ENCODE measurements around the gene NAP1L1. TPM values are rescaled to one million over a fixed set of nuclear protein-coding genes. Genes with fewer than 3 reads are reported as not detected.
A peak's percentile ranks its signal among the peaks of the same experiment; 100 is the strongest.

NAP1L1 gene
- total RNA-seq (100 to 1,000 TPM in 4 of 5 donors, 10 to 100 TPM in 1; 95.0 to 342 (median 257) TPM), polyA plus RNA-seq (100 to 1,000 TPM; 197 to 329 (median 206) TPM)
- long read RNA-seq, donor 1, full-length matches to known transcripts, result 13 of 13 reads
- long read RNA-seq, donor 1, partial matches to known transcripts, result 0 of 13 reads
- long read RNA-seq, donor 1, other reads (novel, unspliced or antisense), result 0 of 13 reads
- long read RNA-seq, donor 2, full-length matches to known transcripts, result 22 of 35 reads
- long read RNA-seq, donor 2, partial matches to known transcripts, result 7 of 35 reads
- long read RNA-seq, donor 2, other reads (novel, unspliced or antisense), result 6 of 35 reads
- long read RNA-seq, donor 3, full-length matches to known transcripts, result 27 of 38 reads
- long read RNA-seq, donor 3, partial matches to known transcripts, result 6 of 38 reads
- long read RNA-seq, donor 3, other reads (novel, unspliced or antisense), result 5 of 38 reads
- long read RNA-seq, donor 4, partial matches to known transcripts, result 0 of 1 reads
- long read RNA-seq, donor 4, other reads (novel, unspliced or antisense), result 0 of 1 reads
- long read RNA-seq, donor 5, full-length matches to known transcripts, result 38 of 85 reads
- long read RNA-seq, donor 5, partial matches to known transcripts, result 40 of 85 reads
- long read RNA-seq, donor 5, other reads (novel, unspliced or antisense), result 7 of 85 reads
- long read RNA-seq, donor 6, full-length matches to known transcripts, result 46 of 98 reads
- long read RNA-seq, donor 6, partial matches to known transcripts, result 35 of 98 reads
- long read RNA-seq, donor 6, other reads (novel, unspliced or antisense), result 17 of 98 reads
- long read RNA-seq, donor 7, full-length matches to known transcripts, result 22 of 70 reads
- long read RNA-seq, donor 7, partial matches to known transcripts, result 42 of 70 reads
- long read RNA-seq, donor 7, other reads (novel, unspliced or antisense), result 6 of 70 reads
- long read RNA-seq, donor 8, full-length matches to known transcripts, result 40 of 161 reads
- long read RNA-seq, donor 8, partial matches to known transcripts, result 111 of 161 reads
- long read RNA-seq, donor 8, other reads (novel, unspliced or antisense), result 10 of 161 reads
- long read RNA-seq, donor 9, full-length matches to known transcripts, result 24 of 84 reads
- long read RNA-seq, donor 9, partial matches to known transcripts, result 54 of 84 reads
- long read RNA-seq, donor 9, other reads (novel, unspliced or antisense), result 6 of 84 reads
- long read RNA-seq, donor 10, full-length matches to known transcripts, result 21 of 21 reads
- long read RNA-seq, donor 10, partial matches to known transcripts, result 0 of 21 reads
- long read RNA-seq, donor 10, other reads (novel, unspliced or antisense), result 0 of 21 reads

- peak; percentile 56 to 96 (median 92) for TF ChIP-seq POLR2AphosphoS5 (IDR thresholded peaks at IDR 0.05)
- TF ChIP-seq POLR2A (IDR thresholded peaks at IDR 0.05), result peak in 2 of 4 donors; percentile 37 to 51
- no peak for TF ChIP-seq EP300 (IDR thresholded peaks at IDR 0.05)
- H3K9me3 ChIP-seq, result peaks cover 0 to 4% (median 0%) of the 10 kb centered on the region in 4 donors
- no peaks in the 10 kb centered on the region for H3K27me3 ChIP-seq
- H3K4me1 ChIP-seq, result peaks cover 15 to 52% (median 35%) of the 10 kb centered on the region in 4 donors
- peak within 1 kb of the TSS; percentile 70 to 92 (median 88) for H3K4me3 ChIP-seq
- no peaks in the 10 kb centered on the region for H3K36me3 ChIP-seq
- DNase-seq, result peak; percentile 97 to 99
- intact Hi-C loops (cut with DNase I; ENCODE audit: low total_unique reads), result no loop called here
- peak within 1 kb of the TSS; percentile 93 to 100 (median 99) for H3K27ac ChIP-seq
- 0 to 1% (median 0%) methylated on average over 16 to 100 of the region's 100 CpGs for WGBS, 5 donors
Measured at GRCh38 chr12:76083904-76084862, at the start of gene NAP1L1. Gene NAP1L1, minus strand, starts transcription at chr12:76084685. Its CDS starts 10,466 bp downstream, at chr12:76074219.

DNA sequence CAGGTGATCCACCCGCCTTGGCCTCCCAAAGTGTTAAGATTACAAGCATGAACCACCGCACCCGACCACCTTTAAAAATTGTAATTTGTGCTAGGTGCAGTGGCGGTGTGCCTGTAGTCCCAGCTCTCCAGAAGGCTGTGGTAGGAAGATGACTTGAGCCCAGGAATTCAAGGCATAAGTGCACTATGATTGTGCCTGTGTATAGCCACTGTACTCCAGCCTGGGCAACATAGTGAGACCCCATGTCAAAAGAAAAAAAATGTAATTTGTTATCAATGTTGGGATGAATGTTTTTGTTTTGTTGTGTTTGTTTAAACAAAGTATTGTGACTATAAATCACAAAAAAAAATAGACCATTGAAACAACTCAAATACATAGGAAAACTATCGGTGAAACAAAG is 43.1 kb upstream of the NAP1L1 start:
- H3K27ac ChIP-seq, result no peak overlapping the region
- TF ChIP-seq EP300 (IDR thresholded peaks at IDR 0.05) (no peak), POLR2A (IDR thresholded peaks at IDR 0.05) (no peak), POLR2AphosphoS5 (IDR thresholded peaks at IDR 0.05) (no peak)
- TF ChIP-seq, protein P1, sequence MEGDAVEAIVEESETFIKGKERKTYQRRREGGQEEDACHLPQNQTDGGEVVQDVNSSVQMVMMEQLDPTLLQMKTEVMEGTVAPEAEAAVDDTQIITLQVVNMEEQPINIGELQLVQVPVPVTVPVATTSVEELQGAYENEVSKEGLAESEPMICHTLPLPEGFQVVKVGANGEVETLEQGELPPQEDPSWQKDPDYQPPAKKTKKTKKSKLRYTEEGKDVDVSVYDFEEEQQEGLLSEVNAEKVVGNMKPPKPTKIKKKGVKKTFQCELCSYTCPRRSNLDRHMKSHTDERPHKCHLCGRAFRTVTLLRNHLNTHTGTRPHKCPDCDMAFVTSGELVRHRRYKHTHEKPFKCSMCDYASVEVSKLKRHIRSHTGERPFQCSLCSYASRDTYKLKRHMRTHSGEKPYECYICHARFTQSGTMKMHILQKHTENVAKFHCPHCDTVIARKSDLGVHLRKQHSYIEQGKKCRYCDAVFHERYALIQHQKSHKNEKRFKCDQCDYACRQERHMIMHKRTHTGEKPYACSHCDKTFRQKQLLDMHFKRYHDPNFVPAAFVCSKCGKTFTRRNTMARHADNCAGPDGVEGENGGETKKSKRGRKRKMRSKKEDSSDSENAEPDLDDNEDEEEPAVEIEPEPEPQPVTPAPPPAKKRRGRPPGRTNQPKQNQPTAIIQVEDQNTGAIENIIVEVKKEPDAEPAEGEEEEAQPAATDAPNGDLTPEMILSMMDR (IDR thresholded peaks at IDR 0.05), result no peak
- peaks cover 0 to 5% (median 0%) of the 10 kb centered on the region in 4 donors for H3K9me3 ChIP-seq
- intact Hi-C loops (cut with DNase I; ENCODE audit: low total_unique reads), result no loop called here
- H3K4me3 ChIP-seq, result no peak overlapping the region
- H3K36me3 ChIP-seq, result no peaks in the 10 kb centered on the region
- WGBS, 5 donors, result 89 to 96% (median 95%) methylated on average over 5 of the region's 5 CpGs
- no peak for DNase-seq
- no peaks in the 10 kb centered on the region for H3K4me1 ChIP-seq
- no peaks in the 10 kb centered on the region for H3K27me3 ChIP-seq

DNA sequence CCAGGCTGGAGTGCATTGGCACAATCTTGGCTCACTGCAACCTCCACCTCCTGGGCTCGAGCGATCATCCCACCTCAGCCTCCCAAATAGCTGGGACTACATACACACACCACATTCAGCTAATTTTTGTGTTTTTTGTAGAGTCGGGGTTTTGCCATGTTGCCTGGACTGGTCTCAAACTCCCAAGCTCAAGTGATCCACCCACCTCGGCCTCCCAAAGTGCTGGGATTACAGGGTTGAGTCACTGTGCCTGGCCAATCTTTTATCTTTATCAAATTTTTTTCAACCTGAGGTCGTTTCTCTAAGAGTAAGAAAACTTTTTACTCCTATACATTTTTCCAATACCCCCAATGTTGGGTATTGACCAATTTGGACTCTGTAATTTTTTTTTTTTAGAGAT is 40.0 kb upstream of the NAP1L1 start:
- Histone ChIP-seq H3K27ac (no peak overlapping the region), H3K4me1 (no peaks in the 10 kb centered on the region), H3K4me3 (no peak overlapping the region), H3K27me3 (no peaks in the 10 kb centered on the region), H3K36me3 (no peaks in the 10 kb centered on the region), H3K9me3 (no peaks in the 10 kb centered on the region)
- TF ChIP-seq POLR2A (IDR thresholded peaks at IDR 0.05) (no peak), POLR2AphosphoS5 (IDR thresholded peaks at IDR 0.05) (no peak), EP300 (IDR thresholded peaks at IDR 0.05) (no peak)
- TF ChIP-seq, protein P1 (IDR thresholded peaks at IDR 0.05), result no peak
- DNase-seq, result no peak
- intact Hi-C loops (cut with DNase I; ENCODE audit: low total_unique reads), result no loop called here
- 68 to 95% (median 73%) methylated on average over 4 to 5 of the region's 5 CpGs for WGBS, 5 donors
